HEK293 (cell line): ENCODE results near the gene MAP7D1.

Experiments
- CTCF ChIP-seq: fragments of 450-650 bp; formaldehyde crosslinking; IDR thresholded peaks from 2 replicates; pipeline ENCODE4 v1.5.1; 2016; ENCODE audit warnings: missing biosample characterization, missing genetic modification characterization
- PATZ1 ChIP-seq: fragments of 450-650 bp; formaldehyde crosslinking; IDR thresholded peaks from 2 replicates; pipeline ENCODE4 v1.5.1; 2016; ENCODE audit warnings: missing biosample characterization, missing genetic modification characterization
- PBX3 ChIP-seq: sonication (generic); formaldehyde crosslinking; IDR thresholded peaks from 2 replicates; pipeline ENCODE4 v1.8.1; 2022; ENCODE audit warnings: mild to moderate bottlenecking, moderate library complexity, missing genetic modification reagents
- SETDB1 ChIP-seq: IDR thresholded peaks from one replicate; pipeline ENCODE4 v1.6.1; 2017; ENCODE audit warnings: mild to moderate bottlenecking, low read length, moderate library complexity, mixed read lengths; ENCODE audit not compliant: insufficient read length
- YY1 ChIP-seq: fragments of 450-650 bp; formaldehyde crosslinking; IDR thresholded peaks from 2 replicates; pipeline ENCODE4 v1.5.1; 2018; ENCODE audit warnings: missing biosample characterization, missing genetic modification characterization
- ZBTB20 ChIP-seq: fragments of 450-650 bp; formaldehyde crosslinking; IDR thresholded peaks from 2 replicates; pipeline ENCODE4 v1.5.1; 2016; ENCODE audit warnings: missing biosample characterization, missing genetic modification characterization
- ZNF274 ChIP-seq, 2 experiments: fragments of 200-500 bp in 1 of 2; fragments of 450-650 bp in 1 of 2; sonication (Bioruptor generic) in 1 of 2; formaldehyde crosslinking in 1 of 2; IDR thresholded peaks; 2 replicates each; pipeline versions ENCODE4 v1.5.1 to v1.6.1; 2014 to 2016; ENCODE audit warnings: borderline replicate concordance in 1 of 2, inconsistent platforms in 1 of 2, low read length in 1 of 2, missing biosample characterization in 1 of 2, missing genetic modification characterization in 1 of 2
- ZNF571 ChIP-seq: fragments of 450-650 bp; formaldehyde crosslinking; IDR thresholded peaks from 2 replicates; pipeline ENCODE4 v1.5.0; 2017; ENCODE audit warnings: missing biosample characterization, missing genetic modification characterization
- ZNF768 ChIP-seq: fragments of 450-650 bp; formaldehyde crosslinking; IDR thresholded peaks from 2 replicates; pipeline ENCODE4 v1.5.1; 2018; ENCODE audit warnings: missing biosample characterization, mild to moderate bottlenecking, missing genetic modification characterization
- TF ChIP-seq, protein P1 (sequence below): fragments of 450-650 bp; formaldehyde crosslinking; IDR thresholded peaks from 2 replicates; pipeline ENCODE4 v1.5.1; 2016; ENCODE audit warnings: missing biosample characterization, missing genetic modification characterization

- TF ChIP-seq CTCF (no peak), ZNF274 (IDR thresholded peaks at IDR 0.05; ENCODE audit: low read length) (no peak), ZNF274 (tag by site-specific recombination; IDR thresholded peaks at IDR 0.05; ENCODE audit: borderline replicate concordance) (no peak), YY1 (tag by site-specific recombination) (no peak), SETDB1 (no peak), PATZ1 (tag by site-specific recombination) (no peak), ZNF768 (tag by site-specific recombination) (no peak), PBX3 (no peak), ZBTB20 (tag by site-specific recombination) (no peak), ZNF571 (tag by site-specific recombination) (no peak)
- TF ChIP-seq, protein P1, sequence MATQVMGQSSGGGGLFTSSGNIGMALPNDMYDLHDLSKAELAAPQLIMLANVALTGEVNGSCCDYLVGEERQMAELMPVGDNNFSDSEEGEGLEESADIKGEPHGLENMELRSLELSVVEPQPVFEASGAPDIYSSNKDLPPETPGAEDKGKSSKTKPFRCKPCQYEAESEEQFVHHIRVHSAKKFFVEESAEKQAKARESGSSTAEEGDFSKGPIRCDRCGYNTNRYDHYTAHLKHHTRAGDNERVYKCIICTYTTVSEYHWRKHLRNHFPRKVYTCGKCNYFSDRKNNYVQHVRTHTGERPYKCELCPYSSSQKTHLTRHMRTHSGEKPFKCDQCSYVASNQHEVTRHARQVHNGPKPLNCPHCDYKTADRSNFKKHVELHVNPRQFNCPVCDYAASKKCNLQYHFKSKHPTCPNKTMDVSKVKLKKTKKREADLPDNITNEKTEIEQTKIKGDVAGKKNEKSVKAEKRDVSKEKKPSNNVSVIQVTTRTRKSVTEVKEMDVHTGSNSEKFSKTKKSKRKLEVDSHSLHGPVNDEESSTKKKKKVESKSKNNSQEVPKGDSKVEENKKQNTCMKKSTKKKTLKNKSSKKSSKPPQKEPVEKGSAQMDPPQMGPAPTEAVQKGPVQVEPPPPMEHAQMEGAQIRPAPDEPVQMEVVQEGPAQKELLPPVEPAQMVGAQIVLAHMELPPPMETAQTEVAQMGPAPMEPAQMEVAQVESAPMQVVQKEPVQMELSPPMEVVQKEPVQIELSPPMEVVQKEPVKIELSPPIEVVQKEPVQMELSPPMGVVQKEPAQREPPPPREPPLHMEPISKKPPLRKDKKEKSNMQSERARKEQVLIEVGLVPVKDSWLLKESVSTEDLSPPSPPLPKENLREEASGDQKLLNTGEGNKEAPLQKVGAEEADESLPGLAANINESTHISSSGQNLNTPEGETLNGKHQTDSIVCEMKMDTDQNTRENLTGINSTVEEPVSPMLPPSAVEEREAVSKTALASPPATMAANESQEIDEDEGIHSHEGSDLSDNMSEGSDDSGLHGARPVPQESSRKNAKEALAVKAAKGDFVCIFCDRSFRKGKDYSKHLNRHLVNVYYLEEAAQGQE (tag by site-specific recombination), result no peak
Measured at GRCh38 chr1:36165145-36165544, 9.2 kb downstream of the MAP7D1 start.
